Duodenal mucosa (tissue), 2 donors: Measurements from ENCODE around the gene TNRC6B.
"Not testable (repeated sequence)": the region's sequence is repeated elsewhere in the genome, so short reads cannot be mapped to it uniquely, and the experiment has no call there.

Experiments used
- H3K27ac ChIP-seq: one replicate; pipeline ENCODE4 v1.7.0; 2013; ENCODE audit warnings: low read depth, low read length
- H3K27me3 ChIP-seq, 2 donors: one replicate each; pipeline ENCODE4 v1.7.0; 2013; ENCODE audit warnings: low read length in 2 of 2, control low read depth in 1 of 2; ENCODE audit not compliant: insufficient read depth in 2 of 2, control insufficient read depth in 1 of 2
- H3K36me3 ChIP-seq, 2 donors: one replicate each; pipeline ENCODE4 v1.7.0; 2013; ENCODE audit warnings: low read length in 2 of 2, control low read depth in 1 of 2; ENCODE audit not compliant: insufficient read depth in 2 of 2, control insufficient read depth in 1 of 2
- H3K4me1 ChIP-seq, 2 donors: one replicate each; pipeline ENCODE4 v1.7.0; 2013; ENCODE audit warnings: low read length in 2 of 2, control low read depth in 1 of 2; ENCODE audit not compliant: insufficient read depth in 2 of 2, control insufficient read depth in 1 of 2
- H3K4me3 ChIP-seq, 2 donors: one replicate each; pipeline ENCODE4 v1.7.0; 2013; ENCODE audit warnings: low read length in 2 of 2, low read depth in 1 of 2
- H3K9ac ChIP-seq, 2 donors: one replicate each; pipeline ENCODE4 v1.7.0; 2013; ENCODE audit warnings: low read length in 2 of 2, low read depth in 1 of 2
- H3K9me3 ChIP-seq, 2 donors: one replicate each; pipeline ENCODE4 v1.7.0; 2013; ENCODE audit warnings: low read length in 2 of 2, control low read depth in 1 of 2; ENCODE audit not compliant: control insufficient read depth in 1 of 2

The TNRC6B gene

DNA sequence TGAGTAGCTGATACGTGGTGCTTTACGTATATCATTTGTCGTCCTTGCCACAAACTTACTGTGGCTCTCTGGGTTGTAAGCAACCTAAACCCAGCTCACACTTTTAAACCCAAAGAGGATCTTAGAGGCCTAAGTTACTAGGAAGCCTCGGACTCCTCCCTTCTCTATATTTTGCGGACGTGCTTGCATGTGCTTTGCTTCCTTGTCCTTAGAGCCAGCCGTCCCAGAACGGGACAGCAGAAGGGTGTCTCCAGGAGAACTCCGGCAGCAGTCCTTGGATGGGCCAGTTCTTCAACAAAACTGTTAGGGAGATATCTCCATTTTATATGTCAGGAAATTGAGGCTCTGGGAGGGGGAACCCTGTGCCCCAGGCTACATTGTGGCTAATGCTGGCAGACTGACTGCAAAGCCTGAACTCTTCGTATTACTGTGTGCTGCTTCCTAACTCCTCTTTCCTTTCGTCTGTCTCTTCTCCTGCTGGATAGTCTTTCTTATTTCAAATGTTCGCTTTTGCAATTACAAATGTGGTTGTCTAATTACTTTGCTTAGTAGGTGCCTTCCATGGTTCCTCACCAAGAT, 33.8 kb downstream of the TNRC6B start:
- no peaks in the 10 kb centered on the region for H3K9me3 ChIP-seq
- no peak overlapping the region for H3K27ac ChIP-seq
- no peaks in the 10 kb centered on the region for H3K36me3 ChIP-seq
- H3K4me3 ChIP-seq, result no peak overlapping the region
- H3K4me1 ChIP-seq, result peaks cover 8 to 17% of the 10 kb centered on the region in 2 donors
- H3K27me3 ChIP-seq, result no peaks in the 10 kb centered on the region
- H3K9ac ChIP-seq, result no peak overlapping the region

DNA sequence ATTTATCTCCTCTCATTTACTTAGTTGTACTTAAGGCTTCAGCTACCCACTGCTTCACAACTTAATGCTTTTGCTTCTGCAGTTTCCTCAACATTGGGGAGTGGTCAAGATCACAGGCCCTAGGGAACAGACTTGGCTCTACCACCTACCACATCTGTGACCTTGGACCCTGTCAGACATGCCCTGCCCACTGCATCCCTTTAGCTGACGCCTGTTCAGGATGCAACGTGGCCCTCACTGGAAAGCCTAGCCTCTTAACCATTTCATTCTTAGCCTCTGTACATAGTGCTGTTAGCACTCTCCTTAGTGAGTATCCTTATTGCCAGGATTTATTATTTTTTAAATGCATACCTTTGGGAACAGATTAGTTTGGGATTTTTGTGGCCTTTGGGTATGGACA, 34.4 kb downstream of the TNRC6B start:
- H3K27ac ChIP-seq, result no peak overlapping the region
- H3K9ac ChIP-seq, result no peak overlapping the region
- no peaks in the 10 kb centered on the region for H3K27me3 ChIP-seq
- H3K9me3 ChIP-seq, result no peaks in the 10 kb centered on the region
- H3K4me1 ChIP-seq, result peaks cover 8 to 17% of the 10 kb centered on the region in 2 donors
- H3K36me3 ChIP-seq, result no peaks in the 10 kb centered on the region
- no peak overlapping the region for H3K4me3 ChIP-seq

DNA sequence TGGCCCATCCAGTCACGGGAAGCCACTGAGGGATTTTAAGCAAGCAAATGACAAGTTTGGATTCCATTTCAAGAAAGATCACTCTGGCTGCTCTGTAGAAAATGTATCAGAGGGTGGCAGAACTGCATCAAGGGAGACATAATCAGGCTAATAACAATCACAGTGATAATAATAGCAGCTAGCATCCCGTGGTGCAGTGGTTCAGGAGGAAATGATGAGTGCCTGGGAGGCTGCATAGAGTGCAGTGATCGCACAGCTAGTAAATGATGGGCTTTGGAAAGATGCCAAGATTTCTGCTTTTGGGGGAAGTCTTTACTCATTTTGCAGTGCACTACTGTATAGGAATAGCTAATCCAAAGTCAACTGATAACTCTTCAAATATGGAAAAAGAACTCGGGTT, 35.8 kb downstream of the TNRC6B start:
- Histone ChIP-seq H3K9me3 (no peaks in the 10 kb centered on the region), H3K4me3 (no peak overlapping the region), H3K9ac (no peak overlapping the region), H3K27ac (no peak overlapping the region), H3K4me1 (peaks cover 11 to 18% of the 10 kb centered on the region in 2 donors), H3K36me3 (no peaks in the 10 kb centered on the region), H3K27me3 (no peaks in the 10 kb centered on the region)

DNA sequence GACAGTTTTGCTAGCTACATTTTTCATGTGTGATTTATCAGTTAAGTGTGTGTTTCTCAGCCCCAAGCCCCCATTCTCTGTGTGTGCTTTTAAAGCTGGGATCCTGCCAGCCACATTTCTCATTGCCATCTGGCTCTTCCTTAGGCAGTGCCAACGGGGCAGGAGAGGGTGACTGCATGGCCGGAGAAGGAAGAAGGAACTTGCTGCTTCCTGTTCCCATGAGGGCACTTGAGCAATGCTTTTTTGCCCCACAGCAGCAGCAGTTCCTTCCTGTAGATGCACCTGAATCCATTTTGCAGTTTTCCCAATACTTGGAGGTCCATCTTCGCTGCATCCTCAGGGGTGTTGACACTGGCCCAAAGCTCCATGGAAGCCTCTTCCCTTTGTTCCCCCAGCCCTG, 37.5 kb downstream of the TNRC6B start:
- H3K27ac ChIP-seq, result no peak overlapping the region

DNA sequence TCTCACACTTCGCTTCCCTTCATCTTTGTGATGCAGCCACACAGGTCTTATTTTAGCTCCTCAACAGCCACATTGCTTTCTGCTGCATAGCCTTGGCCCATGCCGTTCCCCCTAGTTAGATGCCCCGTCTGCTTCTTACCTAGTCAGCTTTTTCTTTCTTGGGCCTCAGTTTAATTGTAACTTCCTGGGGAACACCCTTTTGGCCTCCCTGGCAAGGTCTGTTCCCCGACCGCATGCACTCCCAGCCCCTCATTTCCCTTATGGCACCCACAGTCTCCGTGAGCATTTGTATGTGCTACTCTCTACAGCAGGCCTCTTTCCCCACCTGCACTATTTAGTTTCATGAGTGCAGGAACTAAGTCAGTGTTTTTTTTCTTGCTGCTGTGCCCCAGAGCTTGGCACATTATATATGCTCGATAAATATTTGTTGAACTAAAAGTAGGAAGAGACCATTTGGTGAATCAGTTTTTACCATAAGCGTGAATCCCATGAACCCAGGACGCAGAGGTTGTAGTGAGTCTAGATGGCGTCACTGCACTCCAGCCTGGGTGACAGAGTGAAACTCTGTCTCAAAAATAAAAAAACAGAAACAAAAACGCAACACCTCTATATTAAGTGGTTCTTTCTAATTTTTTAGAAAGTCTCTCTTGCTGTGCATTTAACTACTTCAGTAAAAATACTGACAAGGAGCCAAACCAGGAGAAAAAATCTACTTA, 38.5 kb downstream of the TNRC6B start:
- Histone ChIP-seq H3K4me3 (no peak overlapping the region), H3K9ac (no peak overlapping the region), H3K4me1 (peaks cover 21 to 34% of the 10 kb centered on the region in 2 donors), H3K9me3 (no peaks in the 10 kb centered on the region), H3K27ac (no peak overlapping the region), H3K27me3 (no peaks in the 10 kb centered on the region), H3K36me3 (no peaks in the 10 kb centered on the region)

More for the DNA sequence above, 37.5 kb downstream of the TNRC6B start:
- Histone ChIP-seq H3K9ac (no peak overlapping the region), H3K36me3 (no peaks in the 10 kb centered on the region), H3K27me3 (no peaks in the 10 kb centered on the region), H3K4me1 (peaks cover 20 to 26% of the 10 kb centered on the region in 2 donors), H3K4me3 (no peak overlapping the region), H3K9me3 (no peaks in the 10 kb centered on the region)

DNA sequence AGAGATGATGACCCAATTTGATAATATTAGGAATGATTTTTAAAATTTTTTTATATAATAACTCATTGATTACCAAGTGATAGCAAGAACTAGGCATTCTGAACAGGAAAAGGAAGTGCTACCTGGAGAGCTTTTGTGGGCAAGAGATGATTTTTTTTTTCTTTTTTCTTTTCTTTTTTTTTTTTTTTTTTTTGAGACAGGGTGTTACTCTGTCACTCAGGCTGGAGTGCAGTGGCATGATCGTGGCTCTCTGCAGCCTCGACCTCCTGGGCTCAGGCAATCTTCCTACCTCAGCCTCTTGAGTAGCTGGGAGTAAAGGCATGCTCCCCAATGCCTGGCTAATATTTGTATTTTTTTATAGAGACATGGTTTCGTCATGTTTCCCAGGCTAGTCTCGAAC, 40.4 kb downstream of the TNRC6B start:
- no peak overlapping the region for H3K27ac ChIP-seq
- peaks cover 21 to 24% of the 10 kb centered on the region in 2 donors for H3K4me1 ChIP-seq
- no peak overlapping the region for H3K4me3 ChIP-seq

DNA sequence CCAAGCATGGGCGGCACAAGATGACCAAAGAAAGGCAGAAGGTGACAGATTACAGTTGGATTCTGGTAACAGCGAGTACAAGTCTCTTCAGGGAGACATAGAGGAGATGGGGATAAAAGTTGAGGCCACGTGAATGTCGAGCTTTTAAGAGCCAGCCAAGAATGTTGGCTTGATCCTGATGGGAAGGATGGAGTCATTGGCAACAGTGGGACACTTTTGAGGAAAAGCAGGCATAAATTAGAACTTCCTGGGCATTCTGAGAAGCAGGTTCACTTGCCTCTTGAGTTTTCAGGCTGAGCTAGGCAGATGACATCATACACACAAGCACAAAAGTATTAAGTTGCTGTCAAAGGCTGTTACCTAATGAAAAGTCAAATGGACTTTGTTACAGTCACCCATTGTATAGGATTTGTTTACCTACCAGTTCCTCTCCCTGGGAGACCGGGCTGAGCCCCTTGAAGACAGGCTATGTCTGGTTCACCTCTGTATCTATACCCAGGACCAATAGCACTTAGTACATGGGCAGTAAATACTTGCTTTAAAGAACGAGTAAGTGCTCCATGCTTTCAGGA, 41.1 kb downstream of the TNRC6B start:
- Histone ChIP-seq H3K27me3 (no peaks in the 10 kb centered on the region), H3K9me3 (no peaks in the 10 kb centered on the region), H3K27ac (no peak overlapping the region), H3K4me1 (peaks cover 21 to 24% of the 10 kb centered on the region in 2 donors), H3K36me3 (no peaks in the 10 kb centered on the region), H3K9ac (no peak overlapping the region), H3K4me3 (no peak overlapping the region)

More for the DNA sequence above, 40.4 kb downstream of the TNRC6B start:
- Histone ChIP-seq H3K9me3 (no peaks in the 10 kb centered on the region), H3K27me3 (no peaks in the 10 kb centered on the region), H3K36me3 (no peaks in the 10 kb centered on the region), H3K9ac (no peak overlapping the region)

DNA sequence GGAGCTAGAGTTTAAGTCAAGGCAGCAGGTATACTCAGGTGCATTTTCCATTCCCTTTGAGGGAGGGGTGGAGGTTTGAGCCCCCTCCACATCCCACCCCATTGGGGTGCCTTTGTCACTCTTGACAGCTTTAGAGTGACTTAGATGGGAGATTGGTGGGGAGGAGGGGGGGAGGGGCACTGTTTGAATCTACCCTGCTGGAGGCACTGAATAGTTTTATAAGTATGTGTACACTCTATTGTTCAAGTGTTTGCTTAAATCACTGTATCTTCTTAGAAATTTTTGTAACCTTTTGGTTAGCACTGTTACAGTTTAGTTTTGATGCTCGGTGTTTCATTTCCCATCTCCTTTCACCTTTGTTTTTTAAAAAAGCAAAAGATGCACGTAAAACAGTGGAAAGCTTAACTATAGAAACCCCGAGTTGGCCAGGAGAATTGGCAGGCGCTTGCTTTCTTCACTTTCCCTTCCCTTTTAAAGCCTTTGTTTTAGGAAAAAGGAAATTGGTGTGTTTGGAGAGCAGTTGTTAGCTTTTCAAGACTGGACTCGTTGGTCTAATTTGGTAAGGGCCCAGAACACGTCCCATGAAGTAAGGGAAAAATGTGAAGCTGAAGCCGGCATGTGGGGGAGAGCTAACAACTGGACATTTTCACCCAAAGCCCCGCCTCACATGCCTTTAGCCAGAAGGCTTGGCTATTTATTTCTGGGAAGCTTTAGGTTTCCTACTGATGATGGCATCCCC, 42.8 kb downstream of the TNRC6B start:
- Histone ChIP-seq H3K27ac (no peak overlapping the region), H3K9ac (no peak overlapping the region), H3K4me1 (peaks cover 15 to 20% of the 10 kb centered on the region in 2 donors), H3K36me3 (no peaks in the 10 kb centered on the region), H3K9me3 (no peaks in the 10 kb centered on the region), H3K27me3 (no peaks in the 10 kb centered on the region), H3K4me3 (no peak overlapping the region)

DNA sequence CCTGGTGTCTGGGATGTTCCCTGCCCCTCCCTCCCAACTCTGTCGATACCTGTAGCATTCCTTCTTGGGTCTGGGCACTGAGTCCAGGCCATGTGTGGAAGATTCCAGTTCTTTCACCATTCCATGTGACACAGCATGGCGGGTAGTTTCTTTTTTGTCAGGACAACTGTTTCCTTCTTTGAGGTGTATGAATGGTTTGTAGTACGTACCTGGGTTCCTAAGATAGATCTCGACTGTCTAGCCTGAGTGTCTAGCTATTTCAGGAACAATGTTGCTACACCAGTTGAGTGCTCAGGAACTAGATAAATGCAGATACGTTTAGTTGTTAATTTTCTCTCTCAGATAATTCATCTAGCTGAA, 43.3 kb downstream of the TNRC6B start:
- H3K36me3 ChIP-seq, result no peaks in the 10 kb centered on the region
- no peaks in the 10 kb centered on the region for H3K9me3 ChIP-seq
- H3K9ac ChIP-seq, result no peak overlapping the region
- H3K27me3 ChIP-seq, result no peaks in the 10 kb centered on the region
- no peak overlapping the region for H3K4me3 ChIP-seq
- no peak overlapping the region for H3K27ac ChIP-seq
- peaks cover 13 to 16% of the 10 kb centered on the region in 2 donors for H3K4me1 ChIP-seq

DNA sequence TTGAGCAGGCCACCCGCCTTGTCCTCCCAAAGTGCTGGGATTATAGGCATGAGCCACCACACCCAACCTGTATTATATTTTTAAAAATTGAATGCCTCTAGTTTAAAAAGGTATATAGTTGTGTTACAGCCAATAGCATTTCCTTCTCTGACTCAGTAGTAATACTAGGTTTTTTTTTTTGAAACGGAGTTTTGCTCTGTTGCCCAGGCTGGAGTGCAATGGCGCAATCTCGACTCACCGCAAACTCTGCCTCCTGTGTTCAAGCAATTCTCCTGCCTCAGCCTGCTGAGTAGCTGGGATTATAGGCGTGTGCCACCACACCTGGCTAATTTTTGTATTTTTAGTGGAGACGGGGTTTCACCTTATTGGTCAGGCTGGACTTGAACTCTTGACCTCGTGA, 45.3 kb downstream of the TNRC6B start:
- H3K27ac ChIP-seq, H3K27me3 ChIP-seq, H3K9me3 ChIP-seq, H3K36me3 ChIP-seq, H3K4me3 ChIP-seq, H3K9ac ChIP-seq: not testable (repeated sequence)
- peaks cover 13 to 16% of the 10 kb centered on the region in 2 donors for H3K4me1 ChIP-seq
